Right cardiac atrium (tissue), 5 donors: ENCODE measurements around the gene LTBP1. TPM values are rescaled to one million over a fixed set of nuclear protein-coding genes. Genes with fewer than 3 reads are reported as not detected.
A peak's percentile ranks its signal among the peaks of the same experiment; 100 is the strongest.

Experiments
- ATAC-seq, 2 donors: fragments of 200-7000 bp; cut with Tn5 transposase; one replicate each; pipeline versions ENCODE4 v1.8.0 to v1.9.1; 2020; ENCODE audit warnings: moderate library complexity in 2 of 2, mild to moderate bottlenecking in 1 of 2
- DNase-seq, 3 donors: peaks; one replicate each; pipeline ENCODE4 v3.0.0-alpha.2; 2020
- H3K27ac ChIP-seq: one replicate; pipeline ENCODE4 v1.5.1; 2013; ENCODE audit warnings: mild to moderate bottlenecking, low read length, control low read depth, moderate library complexity
- H3K27me3 ChIP-seq: one replicate; pipeline ENCODE4 v1.6.1; 2013; ENCODE audit not compliant: control insufficient read depth, insufficient read depth
- H3K4me1 ChIP-seq: one replicate; pipeline ENCODE4 v1.6.1; 2013; ENCODE audit warnings: low read length; ENCODE audit not compliant: control insufficient read depth, insufficient read depth
- H3K4me3 ChIP-seq: one replicate; pipeline ENCODE4 v1.5.1; 2013; ENCODE audit warnings: low read length, control low read depth
- H3K9me3 ChIP-seq: one replicate; pipeline ENCODE4 v1.6.1; 2013; ENCODE audit warnings: low read length; ENCODE audit not compliant: control insufficient read depth
- WGBS: extraction: QIAGEN DNeasy Blood & Tissue Kit; methylation state at CpG from one replicate; pipeline ENCODE4 v1.1.7; 2013; 5-methylcytosine and 5-hydroxymethylcytosine counted together
- intact Hi-C, 4 donors: fragments of 100-400 bp; cut with DNase I; formaldehyde crosslinking; loops; one replicate each; pipeline versions ENCODE4 v1.11.0 to v1.14.0; 2022 to 2023
- long read RNA-seq, 4 donors: library from polyadenylated mRNA; unstranded; transcript quantifications; one replicate each; pipeline ENCODE4 v2.0.0, GENCODE V29; 2020 to 2021
- polyA plus RNA-seq: library from polyadenylated mRNA; stranded (reverse); fragments of 200-250 nt; gene quantifications from one replicate; pipeline ENCODE4 v1.2.3, GENCODE V29; 2013
- total RNA-seq, 4 donors: library from RNA; stranded (reverse); fragmentation: NEBNext Ultra II Directional; extraction: Animal tissue kit (Norgen Biotek cat#: 25700); gene quantifications; one replicate each; pipeline ENCODE4 v1.2.1, GENCODE V29; 2021
- donor health status: healthy with polysubstance abuse.
- donor health status: DM: no; HTN: yes; CAD: no.
- donor health status: DM: no; HTN: no; CAD: no.
- donor health status: DM: no; HTN: yes; CAD: no; lungs with severe emphysema.
- donor health status: DM: yes; HTN: yes; CAD: no.

LTBP1 gene
- total RNA-seq (100 to 1,000 TPM; 103 to 218 (median 114) TPM), polyA plus RNA-seq (53.0 TPM)
- long read RNA-seq, donor 1, full-length matches to known transcripts: 5 of 115 reads
- long read RNA-seq, donor 1, partial matches to known transcripts: 77 of 115 reads
- long read RNA-seq, donor 1, other reads (novel, unspliced or antisense): 33 of 115 reads
- long read RNA-seq, donor 2, partial matches to known transcripts: 1 of 10 reads
- long read RNA-seq, donor 2, other reads (novel, unspliced or antisense): 9 of 10 reads
- long read RNA-seq, donor 3, full-length matches to known transcripts: 6 of 240 reads
- long read RNA-seq, donor 3, partial matches to known transcripts: 173 of 240 reads
- long read RNA-seq, donor 3, other reads (novel, unspliced or antisense): 61 of 240 reads
- long read RNA-seq, donor 4, full-length matches to known transcripts: 3 of 34 reads
- long read RNA-seq, donor 4, partial matches to known transcripts: 13 of 34 reads
- long read RNA-seq, donor 4, other reads (novel, unspliced or antisense): 18 of 34 reads

DNA sequence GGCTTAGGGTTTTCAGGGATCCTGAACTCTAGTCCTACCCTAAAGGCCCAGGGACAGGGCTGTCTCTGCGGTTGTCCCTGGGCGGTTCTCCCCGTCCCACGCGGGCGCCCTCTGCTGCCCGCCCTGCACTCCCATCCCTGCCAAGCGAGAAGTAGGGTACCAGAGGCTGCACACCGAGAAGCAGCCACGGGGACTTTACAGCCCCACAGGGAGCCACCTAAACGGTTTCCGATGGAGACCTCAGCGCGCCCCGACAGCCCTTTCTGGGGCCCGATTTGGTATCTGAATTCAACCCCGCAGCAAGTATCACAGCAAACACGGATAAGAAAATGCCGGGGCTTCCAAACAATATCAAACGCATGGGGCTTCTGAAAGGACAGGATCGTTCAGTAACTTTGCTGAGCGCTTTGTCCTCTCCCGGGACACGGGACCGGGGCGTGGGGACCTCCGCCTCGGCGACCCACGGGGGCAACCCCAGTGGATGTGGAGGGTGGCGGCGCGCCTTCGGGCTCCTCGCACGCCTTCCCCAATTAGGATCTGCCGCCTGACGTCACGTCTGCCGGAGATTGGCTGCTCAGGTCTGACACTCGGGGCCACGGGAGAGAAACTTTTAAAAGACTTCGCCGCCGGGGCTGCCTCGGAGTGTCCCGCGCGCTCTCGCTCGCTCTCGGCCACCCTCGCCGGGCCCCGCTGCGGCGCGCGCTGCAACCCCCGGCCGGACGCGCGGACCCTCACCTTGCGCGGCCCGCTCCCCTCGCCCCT lies at the start of gene LTBP1:
TSS of gene LTBP1 (plus strand) at position 640 of the 762 bp plus-strand sequence. CDS start 372 bp downstream, outside the sequence.
- intact Hi-C loops: loop anchor here (2.0 to 10.0 kb wide), 6 partner anchors 78 to 174 kb away; no protein-coding TSS in a partner anchor
- Histone ChIP-seq H3K27me3 (no peaks in the 10 kb centered on the region), H3K4me3 (peak within 1 kb of the TSS; percentile 94), H3K4me1 (no peaks in the 10 kb centered on the region), H3K9me3 (no peaks in the 10 kb centered on the region), H3K27ac (peak within 1 kb of the TSS; percentile 70)
- DNase-seq (peak; percentile 80 to 91 (median 90)), ATAC-seq (peak; percentile 87 to 92)
- WGBS: under 1% methylated on average over 68 of the region's 68 CpGs

DNA sequence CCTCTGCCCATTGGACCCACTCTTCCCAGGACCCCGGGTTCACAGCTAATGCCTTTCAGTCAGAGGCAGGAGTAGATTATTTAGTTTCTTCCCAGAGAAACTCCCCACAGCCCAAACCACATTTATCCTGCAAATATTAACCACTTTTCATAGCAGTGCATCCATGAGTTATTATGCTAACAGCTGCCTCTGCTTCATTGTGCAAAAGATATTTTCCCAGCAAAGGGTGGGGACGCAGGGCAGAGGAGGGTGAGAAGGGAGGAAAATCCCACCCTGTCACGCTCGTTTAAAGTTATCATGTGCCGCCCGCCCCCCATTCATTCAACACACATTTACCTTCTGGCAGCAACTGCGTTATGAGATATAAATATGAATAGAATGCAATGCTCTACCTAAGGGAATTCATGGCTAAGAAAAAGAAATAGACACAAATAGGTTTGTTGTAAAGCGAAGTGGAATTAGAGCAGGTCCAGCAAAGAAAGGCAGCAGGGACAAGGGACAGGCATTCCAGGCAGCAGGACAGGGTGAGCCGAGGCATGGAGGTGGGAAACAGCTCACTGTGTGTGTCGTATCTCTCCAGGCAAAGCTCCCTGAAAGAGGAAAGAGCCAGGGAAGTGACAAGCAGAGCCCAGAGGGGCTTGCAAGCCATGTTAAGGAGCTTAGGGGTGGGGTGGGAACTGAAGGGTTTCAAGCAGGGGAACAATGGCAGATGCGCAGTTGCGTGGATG lies 46.3 kb upstream of the LTBP1 start:
- DNase-seq (no peak), ATAC-seq (no peak)
- Histone ChIP-seq H3K27ac (no peak overlapping the region), H3K4me3 (no peak overlapping the region), H3K27me3 (no peaks in the 10 kb centered on the region), H3K9me3 (no peaks in the 10 kb centered on the region), H3K4me1 (no peaks in the 10 kb centered on the region)
- intact Hi-C loops: no loop called here
- WGBS: 62% methylated on average over 12 of the region's 12 CpGs

GRCh38 chr2:32901313-32901712 lies 45.4 kb upstream of the LTBP1 start:
- no peaks in the 10 kb centered on the region for H3K4me1 ChIP-seq
- no peak for ATAC-seq
- H3K27ac ChIP-seq: no peak overlapping the region
- no peak overlapping the region for H3K4me3 ChIP-seq
- intact Hi-C loops: no loop called here
- H3K27me3 ChIP-seq: no peaks in the 10 kb centered on the region
- 87% methylated on average over 7 of the region's 7 CpGs for WGBS
- no peaks in the 10 kb centered on the region for H3K9me3 ChIP-seq
- DNase-seq: no peak

GRCh38 chr2:32902174-32902573 lies 44.6 kb upstream of the LTBP1 start:
- no peaks in the 10 kb centered on the region for H3K9me3 ChIP-seq
- no peaks in the 10 kb centered on the region for H3K4me1 ChIP-seq
- intact Hi-C loops: no loop called here
- no peaks in the 10 kb centered on the region for H3K27me3 ChIP-seq
- DNase-seq (no peak), ATAC-seq (no peak)
- WGBS: 95% methylated on average over 1 of the region's 1 CpG
- H3K4me3 ChIP-seq: no peak overlapping the region
- H3K27ac ChIP-seq: no peak overlapping the region

GRCh38 chr2:32902986-32903385 lies 43.8 kb upstream of the LTBP1 start:
- no peak for ATAC-seq
- no peak for DNase-seq
- intact Hi-C loops: no loop called here
- WGBS: 51% methylated on average over 4 of the region's 4 CpGs
- H3K27me3 ChIP-seq: no peaks in the 10 kb centered on the region
- no peak overlapping the region for H3K4me3 ChIP-seq
- no peaks in the 10 kb centered on the region for H3K9me3 ChIP-seq
- no peak overlapping the region for H3K27ac ChIP-seq
- no peaks in the 10 kb centered on the region for H3K4me1 ChIP-seq

DNA sequence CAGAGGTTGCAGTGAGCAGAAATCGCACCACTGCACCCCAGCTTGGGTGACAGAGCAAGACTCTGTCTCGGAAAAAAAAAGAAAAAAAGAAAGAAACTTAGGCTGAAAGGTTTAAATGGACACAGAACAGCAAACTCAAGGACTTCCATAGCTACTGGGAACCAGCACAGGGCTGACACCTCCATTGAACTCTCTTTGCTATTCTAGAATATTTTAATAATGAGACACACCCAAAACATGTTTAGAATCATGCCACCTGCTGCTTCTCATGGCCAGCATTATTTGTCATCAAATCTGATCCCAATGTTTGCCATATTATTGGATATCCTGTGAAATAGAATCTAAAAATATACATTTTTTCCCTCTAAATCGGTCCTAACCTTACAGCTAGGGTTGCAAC lies 42.7 kb upstream of the LTBP1 start:
- no peaks in the 10 kb centered on the region for H3K9me3 ChIP-seq
- H3K27ac ChIP-seq: no peak overlapping the region
- intact Hi-C loops: no loop called here
- H3K4me1 ChIP-seq: no peaks in the 10 kb centered on the region
- H3K4me3 ChIP-seq: no peak overlapping the region
- no peak for ATAC-seq
- DNase-seq: no peak
- 88% methylated on average over 3 of the region's 3 CpGs for WGBS
- H3K27me3 ChIP-seq: no peaks in the 10 kb centered on the region

DNA sequence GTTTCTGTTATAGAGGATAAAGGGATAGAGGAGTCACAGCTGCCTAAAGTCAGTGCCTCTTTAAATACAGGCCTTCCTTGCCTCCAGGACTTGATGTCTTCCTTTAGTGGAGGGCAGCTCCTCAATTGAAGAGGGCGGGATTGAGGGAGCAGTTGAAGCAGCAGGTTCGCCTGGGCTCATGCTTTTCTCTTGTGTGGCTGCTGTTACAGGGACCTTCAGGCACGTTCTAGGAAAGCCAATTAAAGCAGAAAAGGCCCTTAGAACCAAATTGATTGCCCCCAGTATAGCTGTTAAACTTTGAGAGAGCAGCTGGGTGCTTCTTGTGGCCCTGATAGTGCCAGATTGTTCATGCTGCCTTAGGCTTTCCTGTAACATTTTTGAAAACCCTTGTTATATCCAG lies 42.0 kb upstream of the LTBP1 start:
- intact Hi-C loops: no loop called here
- Histone ChIP-seq H3K4me1 (no peaks in the 10 kb centered on the region), H3K4me3 (no peak overlapping the region), H3K9me3 (no peaks in the 10 kb centered on the region), H3K27me3 (no peaks in the 10 kb centered on the region), H3K27ac (no peak overlapping the region)
- DNase-seq: no peak
- no peak for ATAC-seq
- WGBS: 76% methylated on average over 3 of the region's 3 CpGs

DNA sequence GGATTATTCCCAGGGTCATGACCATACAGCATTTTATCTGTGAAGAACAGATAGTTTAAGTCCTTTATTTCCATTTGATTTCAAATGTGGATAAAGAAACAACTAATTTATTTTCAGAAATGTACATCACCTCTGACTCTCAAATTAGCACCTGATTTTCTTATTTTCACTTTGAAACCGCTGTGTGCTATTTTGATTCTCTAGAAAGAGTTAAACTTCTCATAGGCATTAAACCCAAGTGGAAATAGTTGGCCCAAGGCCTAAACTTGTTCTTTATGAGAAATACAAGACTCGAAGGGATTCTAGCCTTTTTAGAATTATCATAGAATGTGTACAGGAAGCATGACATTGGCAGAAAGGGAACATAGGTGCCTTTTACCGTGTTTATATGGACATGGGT lies 41.5 kb upstream of the LTBP1 start:
- intact Hi-C loops: no loop called here
- no peak for ATAC-seq

GRCh38 chr2:32910883-32911598 lies 35.7 kb upstream of the LTBP1 start:
- Histone ChIP-seq H3K4me3 (no peak overlapping the region), H3K27ac (no peak overlapping the region), H3K4me1 (no peaks in the 10 kb centered on the region), H3K27me3 (no peaks in the 10 kb centered on the region), H3K9me3 (no peaks in the 10 kb centered on the region)
- WGBS: 91% methylated on average over 8 of the region's 8 CpGs
- intact Hi-C loops: no loop called here
- ATAC-seq (no peak), DNase-seq (no peak)

More for the DNA sequence above, 41.5 kb upstream of the LTBP1 start:
- no peak overlapping the region for H3K4me3 ChIP-seq
- no peak for DNase-seq
- no peak overlapping the region for H3K27ac ChIP-seq
- no peaks in the 10 kb centered on the region for H3K9me3 ChIP-seq
- whole genome bisulfite sequencing: 65% methylated on average over 3 of the region's 3 CpGs
- no peaks in the 10 kb centered on the region for H3K27me3 ChIP-seq
- no peaks in the 10 kb centered on the region for H3K4me1 ChIP-seq

DNA sequence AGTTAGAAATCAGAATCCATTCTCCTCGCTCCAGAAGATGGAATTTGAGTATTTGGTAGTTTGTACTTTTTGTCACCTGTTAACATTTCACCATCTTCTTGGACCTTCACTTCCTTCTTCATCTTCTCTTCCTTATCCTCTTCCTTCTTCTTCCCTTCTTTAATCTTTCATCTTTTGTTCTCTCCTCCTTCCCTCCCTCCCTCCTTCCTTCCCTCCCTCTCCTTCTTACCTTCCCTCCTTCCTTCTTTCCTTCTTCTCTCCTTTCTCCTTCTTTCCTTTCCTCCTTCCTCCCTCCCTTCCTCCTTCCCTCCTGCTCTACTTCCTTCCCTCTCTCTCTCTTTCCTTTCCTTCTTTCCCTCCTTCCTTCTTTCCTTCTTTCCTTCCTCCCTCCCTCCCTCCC lies 31.1 kb upstream of the LTBP1 start:
- H3K27ac ChIP-seq: no peak overlapping the region
- intact Hi-C loops: no loop called here
- no peaks in the 10 kb centered on the region for H3K9me3 ChIP-seq
- DNase-seq (no peak), ATAC-seq (no peak)
- no peak overlapping the region for H3K4me3 ChIP-seq
- no peaks in the 10 kb centered on the region for H3K27me3 ChIP-seq
- WGBS: 94% methylated on average over 1 of the region's 1 CpG
- H3K4me1 ChIP-seq: no peaks in the 10 kb centered on the region
